ENCODE results near the gene BCL2L1. TPM values are rescaled to one million over a fixed set of nuclear protein-coding genes. Genes with fewer than 3 reads are reported as not detected.

The BCL2L1 gene
- total and polyA plus RNA-seq, 4 experiments from 2014 or later: 20.3 to 26.1 (median 21.8) TPM

- intact Hi-C loops (cut with micrococcal nuclease): loop anchor here (5.0 kb wide), 2 partner anchors 108 to 173 kb away; a partner anchor contains a TSS
- H3K27me3 ChIP-seq (ENCODE audit: insufficient read depth, low read length): no peaks in the 10 kb centered on the region
- H3K9me3 ChIP-seq (ENCODE audit: control insufficient read depth in 1 of 2, low read length in 2 of 2): no peaks in the 10 kb centered on the region
- peaks cover 65% of the 10 kb centered on the region for H3K4me1 ChIP-seq (ENCODE audit: insufficient read depth, low read length)
- POLR2A ChIA-PET (ENCODE audit: partially characterized antibody): interaction anchor here (0.9 to 8.6 kb wide), 7 partner anchors 9 to 59 kb away, joined by 3 to 166 read pairs (median 10); no protein-coding TSS in a partner anchor
- Mint-ChIP-seq H3K27ac (peak overlapping the region; percentile 86 to 98 (median 96)), H3K9me3 (no peaks in the 10 kb centered on the region), H3K4me3 (peak overlapping the region; percentile 89 to 97 (median 94)), H3K27me3 (no peaks in the 10 kb centered on the region), H3K4me1 (peaks cover 58 to 82% (median 69%) of the 10 kb centered on the region in 4 donors), H3K36me3 (peaks cover 26 to 38% of the 10 kb centered on the region in 2 donors)
- CTCF ChIA-PET (ENCODE audit: partially characterized antibody): interaction anchor here (1.1 to 13.8 kb wide), 6 partner anchors 14 to 107 kb away, joined by 3 to 581 read pairs (median 4); no protein-coding TSS in a partner anchor
- H3K4me3 ChIP-seq (ENCODE audit: low read length in 2 of 2): peak overlapping the region; percentile 92 to 99
- H3K27ac ChIP-seq (ENCODE audit: low read depth, low read length): peak overlapping the region; percentile 39
- no peaks in the 10 kb centered on the region for H3K36me3 ChIP-seq (ENCODE audit: insufficient read depth, low read length)
- no peak for DNase-seq
Measured at GRCh38 chr20:31719644-31720485, 2.8 kb downstream of the BCL2L1 start.

DNA sequence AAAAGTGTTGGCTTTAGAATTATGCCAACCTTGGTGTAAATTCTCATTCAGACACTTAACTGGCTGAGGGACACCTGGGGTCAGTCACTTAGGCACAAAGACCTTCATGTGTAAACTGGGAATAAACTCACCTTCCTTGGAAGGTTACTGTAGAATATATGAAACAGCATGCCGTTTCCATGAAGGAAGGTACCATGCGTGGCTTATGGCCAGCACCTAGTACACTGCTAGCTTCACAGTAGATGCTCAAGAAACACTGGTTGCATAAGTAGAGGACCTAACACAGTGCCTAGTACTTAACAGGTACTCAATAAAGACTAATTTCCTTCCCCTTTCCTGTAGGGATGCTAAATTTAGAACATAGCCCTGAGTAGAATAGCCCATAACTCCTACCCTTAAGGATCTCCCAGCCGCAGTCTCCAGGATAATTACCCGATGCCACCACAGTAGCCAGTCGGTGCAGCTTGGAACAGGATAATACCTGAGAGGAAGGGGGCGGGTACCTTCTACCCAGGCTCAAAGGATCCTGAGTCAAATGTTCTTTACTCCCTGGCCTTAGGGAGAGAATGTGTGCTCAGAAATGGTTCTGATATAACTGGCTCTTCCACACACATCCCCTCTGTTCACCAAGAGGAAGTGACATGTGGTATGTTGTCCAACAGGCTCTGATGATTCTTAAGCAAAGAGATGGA lies 3.6 kb downstream of the BCL2L1 start:
- Histone ChIP-seq H3K4me1 (ENCODE audit: insufficient read depth, low read length) (peaks cover 72% of the 10 kb centered on the region), H3K9me3 (ENCODE audit: control insufficient read depth in 1 of 2, low read length in 2 of 2) (no peaks in the 10 kb centered on the region), H3K27ac (ENCODE audit: low read depth, low read length) (peak overlapping the region; percentile 39), H3K36me3 (ENCODE audit: insufficient read depth, low read length) (peaks cover 3% of the 10 kb centered on the region), H3K4me3 (ENCODE audit: low read length in 2 of 2) (peak overlapping the region; percentile 92 to 99), H3K27me3 (ENCODE audit: insufficient read depth, low read length) (no peaks in the 10 kb centered on the region)
- Mint-ChIP-seq H3K27ac (peak overlapping the region; percentile 59 to 98 (median 96)), H3K9me3 (no peaks in the 10 kb centered on the region), H3K4me1 (peaks cover 65 to 90% (median 74%) of the 10 kb centered on the region in 4 donors), H3K4me3 (peak overlapping the region; percentile 72 to 97 (median 94)), H3K36me3 (peaks cover 30 to 42% of the 10 kb centered on the region in 2 donors), H3K27me3 (no peaks in the 10 kb centered on the region)
- ChIA-PET CTCF (ENCODE audit: partially characterized antibody) (interaction anchor here (0.7 to 13.8 kb wide), 4 partner anchors 27 to 106 kb away, joined by 3 to 581 read pairs (median 6); no protein-coding TSS in a partner anchor), POLR2A (ENCODE audit: partially characterized antibody) (interaction anchor here (2.1 to 8.6 kb wide), 3 partner anchors 8 to 58 kb away, joined by 12 to 166 read pairs (median 125); no protein-coding TSS in a partner anchor)
- DNase-seq: no peak
- intact Hi-C loops (cut with micrococcal nuclease): no loop called here

- intact Hi-C loops (cut with micrococcal nuclease): loop anchor here (1.0 kb wide), 1 partner anchor 42 kb away; no protein-coding TSS in a partner anchor
- no peaks in the 10 kb centered on the region for H3K27me3 Mint-ChIP-seq
- Histone ChIP-seq H3K36me3 (ENCODE audit: insufficient read depth, low read length) (peaks cover 12% of the 10 kb centered on the region), H3K4me3 (ENCODE audit: low read length in 2 of 2) (peak overlapping the region in 1 of 2 donors; percentile 27), H3K9me3 (ENCODE audit: control insufficient read depth in 1 of 2, low read length in 2 of 2) (no peaks in the 10 kb centered on the region), H3K4me1 (ENCODE audit: insufficient read depth, low read length) (peaks cover 87% of the 10 kb centered on the region), H3K27me3 (ENCODE audit: insufficient read depth, low read length) (no peaks in the 10 kb centered on the region), H3K27ac (ENCODE audit: low read depth, low read length) (peak overlapping the region; percentile 37)
- CTCF ChIA-PET (ENCODE audit: partially characterized antibody): interaction anchor here (0.9 to 13.8 kb wide), 3 partner anchors 14 to 56 kb away, joined by 3 to 581 read pairs (median 3); no protein-coding TSS in a partner anchor
- H3K4me1 Mint-ChIP-seq: peaks cover 74 to 99% (median 84%) of the 10 kb centered on the region in 4 donors
- peaks cover 41 to 53% of the 10 kb centered on the region in 2 donors for H3K36me3 Mint-ChIP-seq
- no peaks in the 10 kb centered on the region for H3K9me3 Mint-ChIP-seq
- peak; percentile 35 to 67 (median 49) for DNase-seq
- POLR2A ChIA-PET (ENCODE audit: partially characterized antibody): interaction anchor here (0.8 to 8.6 kb wide), 6 partner anchors 11 to 57 kb away, joined by 3 to 166 read pairs (median 7); no protein-coding TSS in a partner anchor
- H3K27ac Mint-ChIP-seq: peak overlapping the region; percentile 84 to 96 (median 91)
- peak overlapping the region; percentile 60 to 93 (median 78) for H3K4me3 Mint-ChIP-seq
Measured at GRCh38 chr20:31717478-31718201, 5.0 kb downstream of the BCL2L1 start.

GRCh38 chr20:31716818-31717477 lies 5.7 kb downstream of the BCL2L1 start:
- H3K27ac Mint-ChIP-seq: peak overlapping the region; percentile 84 to 96 (median 91)
- intact Hi-C loops (cut with micrococcal nuclease): loop anchor here (1.0 kb wide), 1 partner anchor 42 kb away; no protein-coding TSS in a partner anchor
- H3K4me3 Mint-ChIP-seq: peak overlapping the region; percentile 60 to 93 (median 78)
- peaks cover 16% of the 10 kb centered on the region for H3K36me3 ChIP-seq (ENCODE audit: insufficient read depth, low read length)
- no peaks in the 10 kb centered on the region for H3K27me3 ChIP-seq (ENCODE audit: insufficient read depth, low read length)
- H3K27ac ChIP-seq (ENCODE audit: low read depth, low read length): peak overlapping the region; percentile 37
- peaks cover 77 to 100% (median 88%) of the 10 kb centered on the region in 4 donors for H3K4me1 Mint-ChIP-seq
- ChIA-PET CTCF (ENCODE audit: partially characterized antibody) (interaction anchor here (0.9 to 13.8 kb wide), 5 partner anchors 8 to 104 kb away, joined by 3 to 581 read pairs (median 3); no protein-coding TSS in a partner anchor), POLR2A (ENCODE audit: partially characterized antibody) (interaction anchor here (0.8 to 8.6 kb wide), 6 partner anchors 11 to 56 kb away, joined by 3 to 166 read pairs (median 8); no protein-coding TSS in a partner anchor)
- H3K9me3 Mint-ChIP-seq: no peaks in the 10 kb centered on the region
- DNase-seq: no peak
- H3K36me3 Mint-ChIP-seq: peaks cover 43 to 54% of the 10 kb centered on the region in 2 donors
- H3K4me3 ChIP-seq (ENCODE audit: low read length in 2 of 2): no peak overlapping the region
- no peaks in the 10 kb centered on the region for H3K9me3 ChIP-seq (ENCODE audit: control insufficient read depth in 1 of 2, low read length in 2 of 2)
- no peaks in the 10 kb centered on the region for H3K27me3 Mint-ChIP-seq
- peaks cover 94% of the 10 kb centered on the region for H3K4me1 ChIP-seq (ENCODE audit: insufficient read depth, low read length)

GRCh38 chr20:31716351-31716750 lies 6.3 kb downstream of the BCL2L1 start:
- Histone ChIP-seq H3K9me3 (ENCODE audit: control insufficient read depth in 1 of 2, low read length in 2 of 2) (no peaks in the 10 kb centered on the region), H3K4me3 (ENCODE audit: low read length in 2 of 2) (no peak overlapping the region), H3K36me3 (ENCODE audit: insufficient read depth, low read length) (peaks cover 16% of the 10 kb centered on the region), H3K4me1 (ENCODE audit: insufficient read depth, low read length) (peaks cover 97% of the 10 kb centered on the region), H3K27me3 (ENCODE audit: insufficient read depth, low read length) (no peaks in the 10 kb centered on the region), H3K27ac (ENCODE audit: low read depth, low read length) (peak overlapping the region; percentile 37)
- peaks cover 77 to 100% (median 89%) of the 10 kb centered on the region in 4 donors for H3K4me1 Mint-ChIP-seq
- H3K27ac Mint-ChIP-seq: peak overlapping the region; percentile 84 to 96 (median 91)
- ChIA-PET POLR2A (ENCODE audit: partially characterized antibody) (interaction anchor here (1.4 to 3.0 kb wide), 4 partner anchors 18 to 52 kb away, joined by 5 to 9 read pairs (median 8); no protein-coding TSS in a partner anchor), CTCF (ENCODE audit: partially characterized antibody) (interaction anchor here (0.9 to 13.8 kb wide), 3 partner anchors 9 to 104 kb away, joined by 3 to 581 read pairs (median 3); no protein-coding TSS in a partner anchor)
- intact Hi-C loops (cut with micrococcal nuclease): no loop called here
- no peaks in the 10 kb centered on the region for H3K9me3 Mint-ChIP-seq
- no peak for DNase-seq
- H3K4me3 Mint-ChIP-seq: peak overlapping the region in 7 of 8 donors; percentile 5 to 93 (median 81)
- H3K27me3 Mint-ChIP-seq: no peaks in the 10 kb centered on the region
- H3K36me3 Mint-ChIP-seq: peaks cover 43 to 59% of the 10 kb centered on the region in 2 donors

Data from CD4-positive, alpha-beta memory T cell (primary cell).